Naive B cell (primary cell): ENCODE results near the gene KLHDC4. TPM values are rescaled to one million over a fixed set of nuclear protein-coding genes. Genes with fewer than 3 reads are reported as not detected.

Experiments
- ATAC-seq, 2 donors: fragments of 150-1000 bp; cut with Tn5 transposase; 2 replicates each; pipeline ENCODE4 v1.10.0; 2021; ENCODE audit warnings: low read depth in 2 of 2, mild to moderate bottlenecking in 2 of 2, moderate library complexity in 2 of 2
- DNase-seq: peaks from one replicate; pipeline ENCODE4 v3.0.0; 2022
- H3K27ac Mint-ChIP-seq, 6 donors: one replicate each; pipeline ENCODE4 v1.8.0; 2020 to 2022; ENCODE audit warnings: mild to moderate bottlenecking in 6 of 6, mixed read lengths in 6 of 6, moderate library complexity in 5 of 6, inconsistent platforms in 2 of 6
- H3K27me3 Mint-ChIP-seq, 3 donors: one replicate each; pipeline ENCODE4 v1.8.0; 2021 to 2022; ENCODE audit warnings: mixed read lengths in 3 of 3, mild to moderate bottlenecking in 1 of 3
- H3K36me3 Mint-ChIP-seq, 2 donors: one replicate each; pipeline ENCODE4 v1.8.0; 2020 to 2022; ENCODE audit warnings: mixed read lengths in 2 of 2, inconsistent platforms in 1 of 2, mild to moderate bottlenecking in 1 of 2
- H3K4me1 Mint-ChIP-seq, 3 donors: one replicate each; pipeline ENCODE4 v1.8.0; 2020 to 2022; ENCODE audit warnings: mixed read lengths in 3 of 3, inconsistent platforms in 1 of 3, mild to moderate bottlenecking in 1 of 3, moderate library complexity in 1 of 3
- H3K4me3 Mint-ChIP-seq, 8 donors: one replicate each; pipeline ENCODE4 v1.8.0; 2020 to 2022; ENCODE audit warnings: mild to moderate bottlenecking in 8 of 8, mixed read lengths in 8 of 8, moderate library complexity in 8 of 8, inconsistent platforms in 2 of 8
- H3K9me3 Mint-ChIP-seq, 7 donors: one replicate each; pipeline ENCODE4 v1.8.0; 2020 to 2022; ENCODE audit warnings: mixed read lengths in 7 of 7, mild to moderate bottlenecking in 5 of 7, inconsistent platforms in 2 of 7, moderate library complexity in 1 of 7
- polyA plus RNA-seq, 6 donors: library from polyadenylated mRNA; unstranded; fragments of 300-500 nt; fragmentation: Illumina TruSeq; gene quantifications; one replicate each; pipeline ENCODE4 v1.2.3, GENCODE V29; 2021; ENCODE audit warnings: low read depth in 6 of 6

The KLHDC4 gene
- polyA plus RNA-seq, 6 donors from 2014 or later, result 15.9 to 25.5 (median 20.0) TPM

- peaks cover 0 to 6% (median 0%) of the 10 kb centered on the region in 3 donors for H3K4me1 Mint-ChIP-seq
- DNase-seq (no peak), ATAC-seq (no peak)
- no peaks in the 10 kb centered on the region for H3K9me3 Mint-ChIP-seq
- no peaks in the 10 kb centered on the region for H3K27me3 Mint-ChIP-seq
- peaks cover 12 to 20% of the 10 kb centered on the region in 2 donors for H3K36me3 Mint-ChIP-seq
- H3K4me3 Mint-ChIP-seq, result no peak overlapping the region
- H3K27ac Mint-ChIP-seq, result no peak overlapping the region
These were observed 18.0 kb downstream of the KLHDC4 start for GRCh38 chr16:87747626-87748414.

GRCh38 chr16:87746178-87746577 lies 19.6 kb downstream of the KLHDC4 start:
- ATAC-seq, result no peak
- Mint-ChIP-seq H3K4me1 (peaks cover 0 to 6% (median 5%) of the 10 kb centered on the region in 3 donors), H3K27ac (peak overlapping the region in 1 of 6 donors; percentile 23), H3K4me3 (no peak overlapping the region), H3K27me3 (no peaks in the 10 kb centered on the region), H3K9me3 (no peaks in the 10 kb centered on the region), H3K36me3 (peaks cover 16 to 25% of the 10 kb centered on the region in 2 donors)
- DNase-seq, result no peak

GRCh38 chr16:87744750-87745514 lies 20.9 kb downstream of the KLHDC4 start:
- Mint-ChIP-seq H3K4me3 (no peak overlapping the region), H3K27me3 (no peaks in the 10 kb centered on the region), H3K4me1 (peaks cover 6 to 9% (median 6%) of the 10 kb centered on the region in 3 donors), H3K9me3 (no peaks in the 10 kb centered on the region), H3K27ac (peak overlapping the region in 1 of 6 donors; percentile 23), H3K36me3 (peaks cover 16 to 33% of the 10 kb centered on the region in 2 donors)
- ATAC-seq (no peak), DNase-seq (no peak)

- Mint-ChIP-seq H3K4me1 (peaks cover 6 to 9% (median 6%) of the 10 kb centered on the region in 3 donors), H3K27me3 (no peaks in the 10 kb centered on the region), H3K36me3 (peaks cover 11 to 33% of the 10 kb centered on the region in 2 donors), H3K4me3 (no peak overlapping the region), H3K27ac (no peak overlapping the region), H3K9me3 (no peaks in the 10 kb centered on the region)
- ATAC-seq (no peak), DNase-seq (no peak)
These were observed 22.9 kb downstream of the KLHDC4 start for GRCh38 chr16:87742781-87743490.

- no peaks in the 10 kb centered on the region for H3K9me3 Mint-ChIP-seq
- H3K27me3 Mint-ChIP-seq, result no peaks in the 10 kb centered on the region
- peaks cover 11 to 33% of the 10 kb centered on the region in 2 donors for H3K36me3 Mint-ChIP-seq
- peaks cover 6 to 9% (median 6%) of the 10 kb centered on the region in 3 donors for H3K4me1 Mint-ChIP-seq
- DNase-seq (no peak), ATAC-seq (no peak)
- peak overlapping the region in 3 of 6 donors; percentile 36 to 81 (median 47) for H3K27ac Mint-ChIP-seq
- H3K4me3 Mint-ChIP-seq, result no peak overlapping the region
These were observed 23.9 kb downstream of the KLHDC4 start for GRCh38 chr16:87741700-87742415.

- no peaks in the 10 kb centered on the region for H3K9me3 Mint-ChIP-seq
- no peak overlapping the region for H3K4me3 Mint-ChIP-seq
- ATAC-seq (no peak), DNase-seq (no peak)
- peak overlapping the region in 1 of 6 donors; percentile 27 for H3K27ac Mint-ChIP-seq
- peaks cover 11 to 27% of the 10 kb centered on the region in 2 donors for H3K36me3 Mint-ChIP-seq
- no peaks in the 10 kb centered on the region for H3K27me3 Mint-ChIP-seq
- peaks cover 5 to 6% (median 6%) of the 10 kb centered on the region in 3 donors for H3K4me1 Mint-ChIP-seq
These were observed 24.8 kb downstream of the KLHDC4 start for GRCh38 chr16:87740909-87741424.

- Mint-ChIP-seq H3K4me1 (peaks cover 4 to 6% (median 6%) of the 10 kb centered on the region in 3 donors), H3K27ac (peak overlapping the region in 2 of 6 donors; percentile 2 to 61), H3K9me3 (no peaks in the 10 kb centered on the region), H3K36me3 (peaks cover 11 to 22% of the 10 kb centered on the region in 2 donors), H3K27me3 (no peaks in the 10 kb centered on the region), H3K4me3 (no peak overlapping the region)
- DNase-seq, result no peak
- no peak for ATAC-seq
These were observed 25.3 kb downstream of the KLHDC4 start for GRCh38 chr16:87740441-87740840.

- Mint-ChIP-seq H3K27me3 (no peaks in the 10 kb centered on the region), H3K27ac (no peak overlapping the region), H3K9me3 (no peaks in the 10 kb centered on the region), H3K36me3 (peaks cover 10 to 19% of the 10 kb centered on the region in 2 donors), H3K4me1 (peaks cover 4 to 6% (median 6%) of the 10 kb centered on the region in 3 donors), H3K4me3 (no peak overlapping the region)
- ATAC-seq, result no peak
- no peak for DNase-seq
These were observed 26.0 kb downstream of the KLHDC4 start for GRCh38 chr16:87739801-87740200.

- peaks cover 0 to 13% of the 10 kb centered on the region in 2 donors for H3K36me3 Mint-ChIP-seq
- peaks cover 0 to 6% (median 4%) of the 10 kb centered on the region in 3 donors for H3K4me1 Mint-ChIP-seq
- ATAC-seq (no peak), DNase-seq (no peak)
- H3K9me3 Mint-ChIP-seq, result no peaks in the 10 kb centered on the region
- H3K4me3 Mint-ChIP-seq, result no peak overlapping the region
- peak overlapping the region in 1 of 6 donors; percentile 51 for H3K27ac Mint-ChIP-seq
- H3K27me3 Mint-ChIP-seq, result no peaks in the 10 kb centered on the region
These were observed 29.8 kb downstream of the KLHDC4 start for GRCh38 chr16:87736008-87736382.

- Mint-ChIP-seq H3K4me1 (peaks cover 0 to under 1% (median 0%) of the 10 kb centered on the region in 3 donors), H3K27ac (no peak overlapping the region)
These were observed 30.3 kb downstream of the KLHDC4 start for GRCh38 chr16:87735270-87736007.

GRCh38 chr16:87734644-87735043 lies 31.1 kb downstream of the KLHDC4 start:
- H3K4me1 Mint-ChIP-seq, result no peaks in the 10 kb centered on the region
- peaks cover 0 to 5% of the 10 kb centered on the region in 2 donors for H3K36me3 Mint-ChIP-seq
- H3K9me3 Mint-ChIP-seq, result no peaks in the 10 kb centered on the region
- H3K27me3 Mint-ChIP-seq, result no peaks in the 10 kb centered on the region
- H3K4me3 Mint-ChIP-seq, result peak overlapping the region in 1 of 8 donors; percentile 41
- H3K27ac Mint-ChIP-seq, result no peak overlapping the region
- ATAC-seq (no peak), DNase-seq (no peak)

More at GRCh38 chr16:87735270-87736007, 30.3 kb downstream of the KLHDC4 start:
- Mint-ChIP-seq H3K36me3 (peaks cover 0 to 8% of the 10 kb centered on the region in 2 donors), H3K9me3 (no peaks in the 10 kb centered on the region), H3K4me3 (no peak overlapping the region), H3K27me3 (no peaks in the 10 kb centered on the region)
- DNase-seq (no peak), ATAC-seq (no peak)

GRCh38 chr16:87733190-87733589 lies 32.6 kb downstream of the KLHDC4 start:
- H3K36me3 Mint-ChIP-seq, result peaks cover 1 to 5% of the 10 kb centered on the region in 2 donors
- no peaks in the 10 kb centered on the region for H3K27me3 Mint-ChIP-seq
- H3K4me1 Mint-ChIP-seq, result no peaks in the 10 kb centered on the region
- no peak overlapping the region for H3K4me3 Mint-ChIP-seq
- H3K9me3 Mint-ChIP-seq, result no peaks in the 10 kb centered on the region
- no peak for ATAC-seq
- no peak for DNase-seq
- no peak overlapping the region for H3K27ac Mint-ChIP-seq
